Central memory CD4-positive, alpha-beta T cell (primary cell): Measurements from ENCODE around the gene BARX2.

ENCODE experiments used
- DNase-seq: peaks from one replicate; pipeline ENCODE4 v3.0.0; 2022

Gene BARX2

DNA sequence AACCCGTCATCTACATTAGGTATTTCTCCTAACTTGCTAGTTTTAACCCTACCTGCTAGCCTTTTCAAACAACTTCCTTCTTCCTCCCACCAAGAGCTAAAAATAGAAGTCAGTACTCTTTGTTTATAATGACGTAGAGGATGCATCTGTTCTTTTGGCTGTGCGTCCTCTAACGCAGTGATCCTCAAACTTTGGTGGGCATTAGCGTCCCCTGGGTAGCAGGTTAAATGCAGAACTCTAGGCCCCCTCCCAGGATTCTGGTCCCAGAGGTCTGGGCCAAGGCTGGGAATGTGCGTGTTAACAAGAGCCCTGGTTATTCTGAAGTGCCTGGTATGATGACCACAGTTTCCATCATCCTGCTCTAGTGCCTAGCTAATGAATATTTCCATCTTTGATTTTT, 67.6 kb downstream of the BARX2 start:
- DNase-seq: no peak

DNA sequence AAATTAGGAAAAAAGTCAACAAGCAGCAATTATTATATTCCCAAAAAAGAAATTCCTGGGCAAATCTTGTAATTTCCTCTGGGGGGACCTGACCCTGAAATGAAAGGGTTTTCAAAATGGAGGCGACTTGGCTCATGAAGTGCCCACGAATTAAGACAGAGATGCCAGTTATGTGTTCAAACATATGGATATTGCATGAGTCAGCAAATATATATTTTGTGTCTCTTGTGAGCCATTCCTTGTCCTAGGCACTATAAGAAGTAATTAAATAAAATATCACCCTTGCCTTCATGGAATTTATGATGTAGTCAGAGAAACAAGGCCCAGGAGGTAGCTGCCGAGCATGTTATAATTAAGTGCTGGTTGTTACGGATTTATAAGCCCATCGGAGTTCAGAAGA, 68.6 kb downstream of the BARX2 start:
- DNase-seq: no peak

DNA sequence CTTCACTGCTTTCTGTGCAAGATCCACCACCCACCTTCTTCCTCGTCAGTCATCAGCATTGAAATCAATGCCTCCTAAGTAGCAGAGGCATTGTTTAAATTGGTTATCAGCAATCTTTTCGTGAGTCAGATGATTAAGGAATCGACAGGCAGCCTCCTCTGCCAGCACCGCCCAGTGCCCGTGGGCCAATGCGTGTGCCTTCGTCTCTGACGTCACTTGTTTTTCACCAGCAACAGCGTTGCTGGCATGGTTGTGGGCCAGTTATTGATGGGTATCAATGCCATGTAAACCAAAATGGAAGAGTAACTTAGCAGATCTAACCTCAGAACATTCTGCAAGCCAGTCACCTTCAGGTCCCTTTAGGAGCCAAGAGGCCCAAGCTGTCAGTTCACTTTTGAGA, 69.6 kb downstream of the BARX2 start:
- DNase-seq: no peak

DNA sequence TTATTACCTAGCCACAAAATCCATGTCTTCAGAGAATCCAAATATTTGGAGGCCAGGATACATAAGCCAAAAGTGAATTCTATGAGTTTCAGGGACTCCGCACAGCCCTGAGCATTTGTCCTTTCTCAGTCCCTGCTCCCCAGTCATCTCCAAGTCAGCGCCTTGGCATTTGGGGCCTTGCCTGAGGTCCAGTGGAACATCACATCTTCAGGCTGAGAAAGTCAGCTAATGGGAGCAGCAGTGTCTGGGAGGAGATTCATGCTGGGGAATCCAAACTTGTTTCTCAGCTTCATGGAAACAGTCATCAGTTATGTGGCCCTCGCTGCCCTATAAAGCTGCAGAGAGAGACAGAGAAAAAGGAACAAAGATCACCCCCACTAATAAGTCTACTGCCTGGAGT, 70.9 kb downstream of the BARX2 start:
- DNase-seq: no peak

DNA sequence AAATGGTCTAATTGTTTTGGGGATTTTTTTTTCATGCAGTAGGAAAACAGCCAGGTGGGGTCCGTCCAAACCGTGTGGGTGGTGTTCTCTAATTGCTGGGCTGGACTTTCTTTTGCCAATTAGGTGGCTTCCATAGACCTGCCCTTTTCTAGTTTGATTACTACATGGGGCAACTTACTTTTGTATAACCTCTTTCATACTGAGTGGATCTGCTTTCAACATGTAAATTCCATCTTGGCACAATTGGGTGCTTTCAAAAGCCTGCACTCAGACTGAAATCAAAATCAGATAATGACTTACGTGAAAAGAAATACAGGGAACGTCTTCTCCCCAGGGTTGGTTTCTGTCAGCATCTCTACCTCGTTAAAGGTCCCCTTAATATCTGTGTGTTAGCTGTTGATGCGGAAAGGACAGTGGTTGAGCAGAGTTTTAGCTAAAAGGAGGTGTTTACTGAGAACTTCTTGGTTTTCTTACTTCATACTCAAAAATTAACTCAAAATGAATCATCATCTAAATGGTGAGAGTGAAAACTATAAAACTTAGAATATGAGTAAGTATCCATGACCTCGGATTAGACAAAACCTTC, 72.1 kb downstream of the BARX2 start:
- no peak for DNase-seq

DNA sequence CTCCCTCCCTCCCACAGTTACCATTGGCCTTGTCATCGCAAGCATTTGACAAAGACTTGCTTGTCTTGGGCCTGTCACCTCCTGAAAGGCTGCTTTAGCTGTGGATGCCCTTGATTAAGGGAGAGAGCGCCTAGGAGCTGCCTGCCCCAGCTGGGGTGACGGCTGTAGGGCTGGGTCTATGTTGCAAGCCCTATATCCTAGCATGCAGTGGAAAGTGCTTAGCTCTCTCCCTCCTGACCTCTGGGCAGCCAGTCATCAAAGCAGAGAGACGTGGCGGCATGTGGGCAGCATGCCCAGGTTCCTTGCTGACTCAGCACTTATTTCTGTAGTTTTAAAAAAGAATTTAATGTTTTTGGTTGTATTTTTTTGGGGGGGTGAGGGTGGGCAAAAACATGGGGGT, 75.9 kb downstream of the BARX2 start:
- DNase-seq: no peak

DNA sequence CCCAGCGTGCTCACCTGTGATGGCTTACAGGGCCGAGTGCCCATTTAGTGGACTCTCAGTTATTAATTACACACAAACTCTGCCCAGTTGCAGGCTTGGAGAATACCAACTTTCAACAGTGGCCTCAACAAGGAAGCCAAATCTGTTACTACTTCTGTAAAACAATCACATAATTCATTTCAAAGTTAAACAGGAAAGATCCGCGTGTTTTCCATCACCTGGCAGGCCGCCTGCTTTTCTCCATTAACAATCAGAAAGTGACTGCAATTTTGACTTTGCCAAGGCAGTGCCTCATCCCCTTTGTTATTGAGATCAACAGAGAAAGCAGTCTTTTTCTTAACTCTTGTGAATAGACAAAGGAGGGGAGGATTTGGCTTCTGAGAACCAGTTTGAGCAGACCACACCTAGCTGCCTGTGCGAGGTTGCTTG, 77.7 kb downstream of the BARX2 start:
- DNase-seq: no peak

DNA sequence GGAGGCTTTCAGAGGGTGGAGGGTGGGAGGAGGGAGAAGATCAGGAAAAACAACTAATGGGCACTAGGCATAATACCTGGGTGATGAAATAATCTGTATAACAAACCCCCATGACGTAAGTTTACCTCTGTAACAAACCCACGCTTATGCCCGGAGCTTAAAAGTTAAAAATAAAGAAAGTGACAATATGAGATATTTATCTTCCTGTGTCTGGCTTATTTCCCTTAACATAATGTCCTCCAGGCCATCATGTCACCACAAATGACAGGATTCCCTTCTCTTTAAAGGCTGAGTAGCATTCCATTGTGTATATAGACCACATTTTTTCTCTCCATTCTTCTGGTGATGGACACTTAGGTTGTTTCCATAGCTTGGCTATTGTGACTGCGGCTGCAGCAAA, 79.5 kb downstream of the BARX2 start:
- no peak for DNase-seq

DNA sequence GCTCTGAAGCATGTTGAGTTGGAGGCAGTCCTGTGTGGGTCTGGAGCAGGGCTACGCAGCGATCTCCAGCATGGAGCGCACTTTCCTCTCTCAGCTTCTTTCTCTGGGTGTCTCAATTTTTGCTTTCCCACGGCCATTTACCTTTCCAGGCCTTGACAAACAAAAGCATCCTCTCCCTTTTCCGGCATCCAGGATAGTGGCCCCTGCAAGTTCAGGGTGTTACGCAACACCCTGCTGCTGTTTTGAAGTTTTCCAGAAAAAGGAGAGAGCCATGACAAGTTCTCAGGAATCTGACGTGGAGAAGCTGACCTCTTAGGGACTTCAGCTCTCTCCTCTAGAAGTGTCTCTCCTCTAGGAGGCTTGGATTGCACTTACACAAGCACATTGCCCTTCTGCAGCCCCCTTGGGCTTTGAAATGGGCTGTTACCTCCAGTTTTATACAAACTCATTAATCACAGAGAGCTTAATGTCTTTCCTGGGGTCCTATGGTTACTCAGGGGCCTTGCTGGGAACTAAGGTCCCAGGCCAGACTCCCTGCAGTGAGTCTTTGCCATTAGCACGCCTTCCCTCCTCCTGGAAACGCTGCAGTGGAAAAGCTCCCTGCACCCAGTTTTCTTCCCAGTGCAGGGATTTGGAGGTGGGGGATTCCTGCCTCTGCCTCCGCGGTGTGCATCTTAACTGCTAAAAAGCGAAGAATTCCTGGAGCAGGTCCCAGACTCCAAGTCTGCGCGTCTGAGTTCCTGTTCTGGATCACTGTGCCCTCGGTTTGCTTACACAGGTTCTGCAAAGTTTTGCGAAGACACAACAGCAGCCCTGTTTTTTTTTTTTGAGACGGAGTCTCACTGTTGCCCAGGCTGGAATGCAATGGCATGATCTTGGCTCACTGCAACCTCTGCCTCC, 80.4 kb downstream of the BARX2 start:
- DNase-seq: no peak

DNA sequence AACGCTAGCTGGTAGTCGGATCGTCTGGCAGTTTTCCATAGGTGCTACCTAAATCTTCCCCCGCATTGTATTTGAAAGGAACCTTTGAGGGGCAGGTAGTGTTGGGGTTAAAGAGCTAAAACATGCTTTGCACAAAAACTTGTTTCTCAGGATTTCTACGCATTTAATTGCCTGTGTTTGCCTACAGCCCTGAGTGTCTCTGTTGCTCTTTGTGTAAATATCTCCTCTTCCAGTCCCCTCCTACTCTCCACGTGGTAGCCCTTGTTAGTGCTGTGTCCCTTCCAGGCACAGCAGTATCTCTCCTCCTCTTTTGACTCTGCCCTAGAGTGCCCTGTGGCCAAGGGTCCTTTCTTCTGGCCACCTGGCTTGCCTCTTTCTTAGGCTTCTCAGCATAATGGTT, 81.7 kb downstream of the BARX2 start:
- DNase-seq: no peak

DNA sequence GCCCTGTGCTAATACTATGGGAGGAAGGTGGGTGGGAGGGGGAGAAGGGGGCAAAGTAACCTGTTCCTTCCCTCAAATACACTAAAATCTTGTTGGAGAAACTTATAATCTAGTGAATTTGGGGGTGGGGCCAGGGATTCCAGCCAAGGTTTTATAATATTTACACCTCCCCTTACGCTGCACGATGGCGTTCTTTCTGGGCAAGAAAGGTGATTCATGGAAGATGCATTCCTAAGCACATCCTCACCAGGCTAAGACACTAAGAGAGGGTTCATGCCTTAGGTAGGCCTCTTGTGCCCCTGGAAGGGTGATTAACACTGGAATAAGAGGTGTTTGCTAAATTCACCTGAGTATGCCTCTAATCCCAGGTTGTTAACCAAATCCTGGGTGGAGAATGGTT, 82.6 kb downstream of the BARX2 start:
- DNase-seq: no peak

DNA sequence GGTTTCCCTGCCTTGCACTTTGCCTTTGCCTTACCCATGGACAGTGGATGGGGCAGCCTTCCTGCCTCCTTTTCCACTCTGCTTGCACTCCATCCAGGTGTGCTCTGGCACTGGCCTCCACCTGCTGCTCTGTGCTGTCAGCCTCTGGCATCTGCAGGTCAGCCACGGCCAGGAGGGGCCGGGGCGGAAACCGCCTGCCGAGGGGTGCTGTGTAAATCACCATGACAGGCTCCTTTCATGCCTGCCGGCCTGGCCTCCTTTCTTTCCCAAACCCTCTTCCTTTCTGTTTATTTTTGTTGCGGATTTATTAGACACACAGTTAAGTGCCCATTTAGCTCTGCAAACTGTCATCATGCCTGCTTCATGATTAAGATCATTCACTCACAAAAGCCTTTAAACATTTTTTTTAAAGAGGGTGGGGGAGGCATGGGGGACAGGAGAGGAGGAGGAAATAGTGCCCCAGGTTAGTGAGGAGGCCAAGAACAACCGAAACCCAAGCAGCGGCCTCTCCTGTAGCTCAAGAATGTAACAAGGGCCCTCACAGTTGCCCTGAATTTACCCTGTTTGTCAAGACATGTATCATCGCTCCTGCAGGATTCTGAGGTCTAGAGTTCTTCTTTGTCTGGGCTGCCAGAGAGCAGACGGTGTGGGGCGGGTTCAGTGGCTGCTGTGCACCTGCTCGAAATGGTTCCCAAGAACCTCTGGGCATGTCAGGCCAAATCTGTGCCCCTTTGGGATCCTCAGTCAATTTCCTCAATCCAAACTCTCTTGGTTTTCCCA, 83.3 kb downstream of the BARX2 start:
- DNase-seq: no peak

DNA sequence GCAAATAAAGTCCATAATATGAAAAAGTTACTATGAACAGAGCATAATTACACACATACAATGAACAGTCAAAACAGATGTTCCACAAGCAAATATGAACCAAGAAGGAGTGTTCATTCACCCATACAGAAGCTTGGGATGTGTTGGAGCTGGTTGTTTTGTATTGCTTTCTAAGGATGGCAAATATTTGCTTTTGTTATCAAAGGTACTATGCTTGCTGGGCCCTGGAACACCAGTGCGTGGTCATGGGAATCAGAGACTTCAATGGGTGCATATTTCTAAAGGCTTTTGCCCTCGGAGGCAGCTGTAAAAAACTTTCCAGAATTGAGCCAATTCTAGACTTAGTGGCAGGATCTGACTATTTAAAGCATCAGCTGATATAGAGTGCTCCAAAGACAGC, 85.1 kb downstream of the BARX2 start:
- no peak for DNase-seq

DNA sequence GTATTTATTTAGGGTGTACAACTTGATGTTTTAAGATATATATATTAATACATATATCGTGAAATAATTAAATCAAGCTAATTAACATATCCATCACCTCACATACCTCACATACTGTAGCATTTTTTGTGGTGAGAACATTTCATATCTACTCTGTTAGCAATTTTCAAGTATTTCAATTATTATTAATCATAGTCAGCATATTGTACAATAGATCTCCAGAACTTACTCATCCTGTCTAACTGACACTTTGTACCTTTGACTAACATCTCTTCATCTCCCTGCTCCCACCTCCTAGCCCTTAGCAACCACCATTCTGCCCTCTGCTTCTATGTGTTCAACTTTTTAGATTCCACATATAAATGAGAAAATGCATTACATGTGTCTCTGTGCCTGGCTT, 108.4 kb downstream of the BARX2 start:
- DNase-seq: no peak

DNA sequence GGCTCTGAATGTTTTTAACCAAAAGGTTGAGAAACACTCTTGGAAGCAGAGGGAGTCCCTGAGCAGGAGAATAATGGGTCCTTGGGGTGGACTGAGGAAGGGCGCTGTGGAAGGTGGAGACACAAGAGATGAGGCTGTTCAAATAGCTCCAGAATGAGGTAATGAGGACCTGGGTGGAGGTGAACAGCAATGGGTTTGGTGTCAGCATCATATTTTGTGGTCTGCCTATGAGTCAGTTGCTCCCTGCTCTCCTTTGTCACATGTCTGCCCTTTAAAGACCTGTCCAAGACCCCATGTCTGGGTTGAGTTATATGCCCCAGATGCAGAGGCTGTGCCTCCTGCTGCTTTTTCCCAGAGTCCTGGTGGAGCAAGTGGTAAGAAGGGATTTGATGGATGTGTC, 113.6 kb downstream of the BARX2 start:
- no peak for DNase-seq

DNA sequence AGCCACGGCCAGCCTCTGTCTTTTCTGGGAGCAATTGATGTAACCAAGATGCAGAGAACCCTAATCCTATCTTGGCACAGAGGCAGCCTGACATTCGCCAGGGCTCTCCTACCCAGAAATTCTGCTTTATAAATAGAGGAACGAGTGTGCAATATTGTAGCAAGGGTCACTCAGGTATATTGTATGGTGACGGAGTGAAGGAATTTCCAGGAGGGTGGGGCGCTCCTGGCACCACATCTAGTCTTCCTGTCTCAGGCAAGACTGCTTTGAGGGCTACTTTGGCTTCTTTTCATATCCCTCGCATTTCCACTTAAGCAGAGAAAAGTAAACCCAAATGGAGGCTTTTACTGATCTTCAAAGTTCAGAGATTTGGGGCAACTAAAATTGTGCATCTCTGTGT, 114.4 kb downstream of the BARX2 start:
- no peak for DNase-seq

DNA sequence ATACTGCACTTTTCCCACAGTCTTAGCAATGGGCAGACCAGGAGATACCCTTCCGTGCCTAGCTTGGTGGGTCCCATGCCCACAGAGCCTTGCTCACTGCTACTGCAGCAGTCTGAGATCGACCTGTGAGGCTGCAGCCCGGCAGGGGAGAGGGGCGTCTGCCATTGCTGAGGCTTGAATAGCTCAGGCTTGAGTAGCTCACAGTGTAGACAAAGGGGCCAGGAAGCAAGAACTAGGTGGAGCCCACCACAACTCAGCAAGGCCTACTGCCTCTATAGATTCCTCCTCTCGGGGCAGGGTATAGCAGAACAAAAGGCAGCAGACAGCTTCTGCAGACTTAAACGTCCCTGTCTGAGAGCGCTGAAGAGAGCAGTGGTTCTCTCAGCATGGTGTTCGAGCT, 118.1 kb downstream of the BARX2 start:
- no peak for DNase-seq
